Heart right ventricle (tissue), 16 donors: ENCODE measurements around the gene TRIP6. TPM values are rescaled to one million over a fixed set of nuclear protein-coding genes. Genes with fewer than 3 reads are reported as not detected.

Experiments
- ATAC-seq, 8 donors: fragments of 200-7000 bp; cut with Tn5 transposase; one replicate each; pipeline ENCODE4 v1.9.1; 2020; ENCODE audit warnings: mild to moderate bottlenecking in 8 of 8, moderate library complexity in 8 of 8, moderate number of reproducible peaks in 1 of 8
- DNase-seq, 2 donors: peaks; one replicate each; pipeline ENCODE4 v3.0.0-alpha.2; 2020
- H3K27ac ChIP-seq, 10 donors: fragments of 200-600 bp; sonication (generic) in 2 of 10; one replicate each; pipeline versions ENCODE4 v1.5.0 to v1.8.0; 2020 to 2022; ENCODE audit warnings: mild to moderate bottlenecking in 3 of 10
- H3K27me3 ChIP-seq, 7 donors: fragments of 200-600 bp; one replicate each; pipeline ENCODE4 v1.8.0; 2021 to 2022; ENCODE audit warnings: mild to moderate bottlenecking in 2 of 7
- H3K36me3 ChIP-seq, 9 donors: fragments of 200-600 bp; sonication (generic) in 1 of 9; one replicate each; pipeline versions ENCODE4 v1.5.0 to v1.8.0; 2020 to 2022; ENCODE audit warnings: mild to moderate bottlenecking in 2 of 9
- H3K4me1 ChIP-seq, 9 donors: fragments of 200-600 bp; sonication (generic) in 1 of 9; one replicate each; pipeline versions ENCODE4 v1.5.0 to v1.8.0; 2020 to 2022; ENCODE audit warnings: mild to moderate bottlenecking in 4 of 9
- H3K4me3 ChIP-seq, 10 donors: fragments of 200-600 bp; sonication (generic) in 2 of 10; one replicate each; pipeline versions ENCODE4 v1.5.0 to v1.8.0; 2020 to 2022; ENCODE audit warnings: mild to moderate bottlenecking in 7 of 10, moderate library complexity in 2 of 10
- H3K9me3 ChIP-seq, 11 donors: fragments of 200-600 bp in 10 of 11; sonication (generic) in 2 of 11; one replicate each; pipeline versions ENCODE4 v1.5.0 to v1.8.0; 2013 to 2022; ENCODE audit warnings: mild to moderate bottlenecking in 2 of 11, control low read depth in 1 of 11, moderate library complexity in 1 of 11
- CTCF ChIP-seq, 9 donors: fragments of 200-600 bp; sonication (generic) in 2 of 9; IDR thresholded peaks; one replicate each; pipeline versions ENCODE4 v1.5.0 to v1.8.0; 2021 to 2022; ENCODE audit warnings: antibody characterized with exemption in 9 of 9, mild to moderate bottlenecking in 5 of 9, moderate library complexity in 1 of 9
- WGBS, 2 donors: extraction: QIAGEN DNeasy Blood & Tissue Kit; methylation state at CpG; one replicate each; pipeline ENCODE4 v1.1.7; 2013; ENCODE audit warnings: inconsistent platforms in 1 of 2; 5-methylcytosine and 5-hydroxymethylcytosine counted together
- intact Hi-C, 10 donors: fragments of 100-400 bp; cut with DNase I; formaldehyde crosslinking; loops; one replicate each; pipeline versions ENCODE4 v1.11.1 to v1.14.2; 2022
- long read RNA-seq, 3 donors: library from polyadenylated mRNA; unstranded; transcript quantifications; one replicate each; pipeline ENCODE4 v2.0.0, GENCODE V29; 2020 to 2021
- polyA plus RNA-seq, 2 donors: library from polyadenylated mRNA; stranded (reverse); fragments of 200-250 nt; gene quantifications; one replicate each; pipeline ENCODE4 v1.2.3, GENCODE V29; 2013
- total RNA-seq, 10 donors: library from RNA; stranded (reverse); fragmentation: NEBNext Ultra II Directional in 3 of 10; extraction: Animal tissue kit (Norgen Biotek cat#: 25700) in 3 of 10; gene quantifications; one replicate each; pipeline versions ENCODE4 v1.2.1 to v1.2.4, GENCODE V29; 2021 to 2023
- donor health status: Arrhythmogenic right ventricular cardiomyopathy.
- donor health status: ischemic (EF 13 %, LVEDD 7.1; RV severe dilation, severe dysfunction).
- donor health status: healthy with polysubstance abuse.
- donor health status: DM: no; HTN: yes; CAD: no.
- donor health status: DM: no; HTN: no; CAD: no.
- donor health status: ischemic (EF 25% LVEDD 6.9; RV normal size, moderate dysfunction).
- donor health status: ischemic (EF 25% LVEDD 5.7; RV mildly dilated, moderate dysfunction).
- donor health status: healthy.
- donor health status: DM: yes; HTN: yes; CAD: no.
- donor health status: Ischemic cardiomyopathy.
- donor health status: ischemic (EF 35%, LVEDD 5.7; RV mildly dilated, moderate dysfunction).
- donor health status: nonischemic (EF 11% LVEDD 7.7; RV severe dilation, severe dysfunction).
- donor health status: DM: yes; HTN: yes; CAD: no.
- donor health status: PGD.
- donor health status: ischemic (EF 29% LVEDD 5.4; RV normal size, mild dysfunction).
- donor health status: nonischemic (EF 23%, LVEDD 6.1; RV moderate dilation, normal function).

TRIP6 gene
- total RNA-seq (10 to 100 TPM; 13.0 to 23.7 (median 17.7) TPM), polyA plus RNA-seq (10 to 100 TPM; 15.4 to 26.3 TPM)
- long read RNA-seq, donor 1, transcript TRIP6-201 (9 exons, 1,942 nt): major isoform, 21 of 29 reads
- long read RNA-seq, donor 1, partial matches to known transcripts: 7 of 29 reads
- long read RNA-seq, donor 1, other reads (novel, unspliced or antisense): 1 of 29 reads
- long read RNA-seq, donor 2, transcript TRIP6-201 (9 exons, 1,942 nt): major isoform, 30 of 47 reads
- long read RNA-seq, donor 2, partial matches to known transcripts: 9 of 47 reads
- long read RNA-seq, donor 2, other reads (novel, unspliced or antisense): 8 of 47 reads
- long read RNA-seq, donor 3, transcript TRIP6-201 (9 exons, 1,942 nt): major isoform, 20 of 24 reads
- long read RNA-seq, donor 3, partial matches to known transcripts: 2 of 24 reads
- long read RNA-seq, donor 3, other reads (novel, unspliced or antisense): 2 of 24 reads

- H3K36me3 ChIP-seq: peaks cover 0 to 57% (median 11%) of the 10 kb centered on the region in 9 donors
- intact Hi-C loops: loop anchor here in 1 of 10 donors (10.0 kb wide), 1 partner anchor 392 kb away; the partner anchor contains the start of gene TSC22D4
- DNase-seq: peak; percentile 86 to 93
- peak; percentile 66 to 84 (median 78) for ATAC-seq
- H3K4me1 ChIP-seq: peaks cover 7 to 50% (median 26%) of the 10 kb centered on the region in 9 donors
- H3K27me3 ChIP-seq: no peaks in the 10 kb centered on the region
- H3K9me3 ChIP-seq: no peaks in the 10 kb centered on the region
- 2% methylated on average over 41 to 42 of the region's 42 CpGs for WGBS, 2 donors
- H3K4me3 ChIP-seq: peak within 1 kb of the TSS; percentile 74 to 99 (median 92)
- no peak for TF ChIP-seq CTCF (IDR thresholded peaks at IDR 0.05)
- H3K27ac ChIP-seq: peak within 1 kb of the TSS; percentile 85 to 99 (median 96)
These were observed at the start of gene TRIP6 for GRCh38 chr7:100867040-100867775. Gene TRIP6, plus strand, starts transcription at chr7:100867387. Its CDS starts 111 bp downstream, at chr7:100867498.

GRCh38 chr7:100818366-100818765, 48.8 kb upstream of the TRIP6 start:
- intact Hi-C loops: no loop called here
- no peak for TF ChIP-seq CTCF (IDR thresholded peaks at IDR 0.05)
- no peaks in the 10 kb centered on the region for H3K9me3 ChIP-seq
- H3K27me3 ChIP-seq: no peaks in the 10 kb centered on the region
- peaks cover 0 to 12% (median 0%) of the 10 kb centered on the region in 9 donors for H3K4me1 ChIP-seq
- no peak for DNase-seq
- no peak for ATAC-seq
- WGBS, 2 donors: 94 to 96% methylated on average over 9 of the region's 9 CpGs
- H3K27ac ChIP-seq: no peak overlapping the region
- H3K4me3 ChIP-seq: no peak overlapping the region
- H3K36me3 ChIP-seq: peaks cover 0 to 99% (median 20%) of the 10 kb centered on the region in 9 donors

- no peak for ATAC-seq
- H3K4me3 ChIP-seq: no peak overlapping the region
- intact Hi-C loops: no loop called here
- no peaks in the 10 kb centered on the region for H3K9me3 ChIP-seq
- peaks cover 0 to 9% (median 0%) of the 10 kb centered on the region in 9 donors for H3K4me1 ChIP-seq
- no peak for DNase-seq
- H3K36me3 ChIP-seq: peaks cover 0 to 99% (median 20%) of the 10 kb centered on the region in 9 donors
- TF ChIP-seq CTCF (IDR thresholded peaks at IDR 0.05): no peak
- WGBS, 2 donors: 77 to 78% methylated on average over 6 of the region's 6 CpGs
- no peaks in the 10 kb centered on the region for H3K27me3 ChIP-seq
- no peak overlapping the region for H3K27ac ChIP-seq
These were observed 48.4 kb upstream of the TRIP6 start for GRCh38 chr7:100818825-100819224.

GRCh38 chr7:100819586-100819985, 47.6 kb upstream of the TRIP6 start:
- Histone ChIP-seq H3K27me3 (no peaks in the 10 kb centered on the region), H3K9me3 (no peaks in the 10 kb centered on the region), H3K4me1 (peaks cover 0 to 16% (median 5%) of the 10 kb centered on the region in 9 donors), H3K27ac (no peak overlapping the region), H3K36me3 (peaks cover 0 to 98% (median 20%) of the 10 kb centered on the region in 9 donors), H3K4me3 (no peak overlapping the region)
- 93% methylated on average over 23 of the region's 23 CpGs for WGBS, 2 donors
- TF ChIP-seq CTCF (IDR thresholded peaks at IDR 0.05): no peak
- ATAC-seq (peak in 1 of 8 donors; percentile 20), DNase-seq (no peak)
- intact Hi-C loops: no loop called here
